Measurements from ENCODE around the gene OGG1.
A peak's percentile ranks its signal among the peaks of the same experiment; 100 is the strongest.

OGG1 gene

GRCh38 chr3:9749645-9750555, at the start of gene OGG1:
OGG1 (plus strand) TSS chr3:9749952; CDS start chr3:9750287, 335 bp downstream.
- DNase-seq (ENCODE audit: extremely low spot score, insufficient read length, low read depth) (peak; percentile 98), FAIRE-seq (peak; percentile 95)

GRCh38 chr3:9700536-9700935, 49.2 kb upstream of the OGG1 start:
- DNase-seq (ENCODE audit: extremely low spot score, insufficient read length, low read depth) (no peak), FAIRE-seq (no peak)

GRCh38 chr3:9701006-9701405, 48.7 kb upstream of the OGG1 start:
- FAIRE-seq (no peak), DNase-seq (ENCODE audit: extremely low spot score, insufficient read length, low read depth) (no peak)

GRCh38 chr3:9701711-9702110, 48.0 kb upstream of the OGG1 start:
- DNase-seq (ENCODE audit: extremely low spot score, insufficient read length, low read depth): no peak
- no peak for FAIRE-seq

- DNase-seq (ENCODE audit: extremely low spot score, insufficient read length, low read depth) (no peak), FAIRE-seq (no peak)
Observed at GRCh38 chr3:9703240-9703639, 46.5 kb upstream of the OGG1 start.

GRCh38 chr3:9703736-9704346, 45.9 kb upstream of the OGG1 start, which contains the start of gene CPNE9:
CPNE9 (plus strand) TSS chr3:9703833; CDS start chr3:9703997, 164 bp downstream.
- DNase-seq (ENCODE audit: extremely low spot score, insufficient read length, low read depth) (no peak), FAIRE-seq (no peak)

GRCh38 chr3:9704347-9705322, 45.1 kb upstream of the OGG1 start:
- no peak for DNase-seq (ENCODE audit: extremely low spot score, insufficient read length, low read depth)
- no peak for FAIRE-seq

- no peak for FAIRE-seq
Observed at GRCh38 chr3:9710174-9710739, 39.5 kb upstream of the OGG1 start.

GRCh38 chr3:9712415-9712814, 37.3 kb upstream of the OGG1 start:
- DNase-seq (ENCODE audit: extremely low spot score, insufficient read length, low read depth): no peak
- FAIRE-seq: no peak

More at GRCh38 chr3:9710174-9710739, 39.5 kb upstream of the OGG1 start:
- DNase-seq (ENCODE audit: extremely low spot score, insufficient read length, low read depth): no peak

GRCh38 chr3:9713142-9713541, 36.6 kb upstream of the OGG1 start:
- FAIRE-seq (no peak), DNase-seq (ENCODE audit: extremely low spot score, insufficient read length, low read depth) (no peak)

- no peak for DNase-seq (ENCODE audit: extremely low spot score, insufficient read length, low read depth)
- FAIRE-seq: no peak
Observed at GRCh38 chr3:9715136-9715535, 34.6 kb upstream of the OGG1 start.

- DNase-seq (ENCODE audit: extremely low spot score, insufficient read length, low read depth) (no peak), FAIRE-seq (no peak)
Observed at GRCh38 chr3:9715764-9716437, 33.9 kb upstream of the OGG1 start.

- FAIRE-seq (no peak), DNase-seq (ENCODE audit: extremely low spot score, insufficient read length, low read depth) (no peak)
Observed at GRCh38 chr3:9716801-9717555, 32.8 kb upstream of the OGG1 start.

GRCh38 chr3:9717563-9717962, 32.2 kb upstream of the OGG1 start:
- no peak for FAIRE-seq
- DNase-seq (ENCODE audit: extremely low spot score, insufficient read length, low read depth): no peak

- no peak for FAIRE-seq
- no peak for DNase-seq (ENCODE audit: extremely low spot score, insufficient read length, low read depth)
Observed at GRCh38 chr3:9718118-9718517, 31.6 kb upstream of the OGG1 start.

- FAIRE-seq (no peak), DNase-seq (ENCODE audit: extremely low spot score, insufficient read length, low read depth) (no peak)
Observed at GRCh38 chr3:9721015-9721699, 28.6 kb upstream of the OGG1 start.

- FAIRE-seq: no peak
- DNase-seq (ENCODE audit: extremely low spot score, insufficient read length, low read depth): no peak
Observed at GRCh38 chr3:9721700-9722060, 28.1 kb upstream of the OGG1 start.
